SW480 (cell line): ENCODE measurements around the gene MYLK4.
A peak's percentile ranks its signal among the peaks of the same experiment; 100 is the strongest.

Experiments used
- DNase-seq: peaks from one replicate; pipeline ENCODE4 v3.0.0-alpha.2; 2016; ENCODE audit warnings: low spot score

Gene MYLK4

DNA sequence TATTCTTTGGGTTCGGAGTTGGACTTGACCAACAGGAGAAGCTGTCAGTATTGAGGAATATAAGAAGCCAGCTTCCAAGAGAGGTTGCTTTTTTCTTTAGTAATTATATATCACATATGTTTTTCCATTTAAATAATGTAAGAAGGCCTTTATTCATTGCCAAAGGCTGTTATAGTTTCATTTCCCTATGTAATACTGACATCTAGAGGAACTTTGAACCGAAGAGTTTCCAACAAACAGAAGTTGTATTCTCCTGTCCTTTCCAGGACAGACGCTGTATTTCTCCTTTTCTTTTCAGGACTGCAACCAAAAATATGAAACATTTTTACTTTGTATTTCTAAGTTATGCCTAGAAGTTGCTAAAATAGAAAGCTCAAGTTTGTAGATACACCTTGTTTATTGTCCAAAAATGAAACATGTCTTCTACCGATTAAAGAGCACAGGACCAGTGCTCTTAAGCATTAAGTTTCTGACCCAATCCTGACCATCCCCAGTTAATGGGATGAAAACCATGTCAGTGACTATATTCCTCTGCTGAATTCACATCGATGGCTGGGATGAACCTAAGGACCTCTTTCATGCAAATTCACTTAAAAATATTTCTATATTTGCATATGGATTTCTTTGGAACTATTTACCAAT is 55.1 kb downstream of the MYLK4 start:
- peak; percentile 60 for DNase-seq

DNA sequence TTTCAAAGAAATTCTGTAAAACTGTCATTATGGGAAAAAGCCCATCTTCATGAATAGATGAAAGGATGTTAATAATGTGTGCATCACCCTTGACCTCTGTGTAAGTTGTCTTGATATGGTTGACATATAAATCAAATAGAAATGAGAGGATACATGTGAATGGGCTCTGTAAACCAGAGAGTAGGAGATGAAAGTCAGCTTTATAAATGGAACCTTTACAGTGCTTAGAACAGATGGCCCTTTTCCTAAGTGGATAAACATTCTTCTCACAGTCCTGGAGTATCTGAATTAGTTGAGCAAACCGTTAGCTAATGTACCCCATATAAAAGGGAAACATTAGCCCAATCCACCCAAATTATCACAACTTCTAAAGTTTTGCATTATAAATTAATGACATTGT is 57.5 kb downstream of the MYLK4 start:
- DNase-seq: no peak

DNA sequence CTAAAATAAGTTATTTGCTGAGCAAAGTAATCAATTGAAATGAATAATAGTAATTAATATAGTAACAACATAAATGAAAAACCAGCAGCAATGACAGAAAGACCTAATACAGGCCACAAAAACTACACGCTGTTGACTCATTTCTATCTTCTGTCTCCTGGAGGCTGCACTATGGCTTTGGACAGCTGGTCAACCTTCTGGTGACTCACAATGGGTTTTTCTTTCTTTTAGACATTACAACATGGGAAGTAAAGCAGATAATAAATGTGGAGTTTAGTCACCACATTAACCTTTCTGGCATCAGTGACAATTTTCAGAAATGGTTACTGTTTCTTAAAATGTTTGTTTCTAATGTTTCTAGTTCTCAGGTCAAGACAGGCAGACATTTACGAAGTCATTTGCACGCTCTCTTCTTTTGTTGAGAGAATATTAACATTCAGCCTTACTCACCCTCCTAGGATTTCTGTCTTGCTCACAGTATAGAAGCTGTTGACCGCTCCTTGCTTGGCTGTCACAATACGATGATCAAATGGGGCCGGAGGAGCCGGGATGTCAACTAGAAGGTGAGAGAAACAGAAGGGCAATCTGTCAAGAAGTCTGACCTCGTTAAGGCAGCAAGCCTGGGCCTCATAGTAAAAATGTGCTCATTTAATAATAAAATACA is 62.2 kb downstream of the MYLK4 start:
- DNase-seq: peak; percentile 38

DNA sequence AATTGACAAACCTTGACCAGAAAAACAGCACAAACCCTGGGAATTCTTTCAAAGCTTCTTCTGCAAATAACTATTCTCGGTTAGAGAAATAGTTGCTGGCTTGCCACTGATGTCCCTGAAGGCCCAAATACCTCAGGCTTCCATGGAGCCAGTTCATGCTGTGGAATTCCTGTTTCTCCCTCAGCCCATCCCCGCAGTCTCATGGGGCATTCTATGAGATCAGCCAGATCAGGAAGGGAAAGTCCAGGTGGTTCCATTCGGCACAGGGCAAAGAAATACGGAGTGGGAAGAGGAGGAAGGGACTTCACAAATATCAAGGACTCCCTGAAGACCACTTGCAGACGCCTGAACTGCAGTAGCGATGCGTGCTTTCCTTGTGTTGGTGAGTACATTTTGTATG is 63.3 kb downstream of the MYLK4 start:
- no peak for DNase-seq

DNA sequence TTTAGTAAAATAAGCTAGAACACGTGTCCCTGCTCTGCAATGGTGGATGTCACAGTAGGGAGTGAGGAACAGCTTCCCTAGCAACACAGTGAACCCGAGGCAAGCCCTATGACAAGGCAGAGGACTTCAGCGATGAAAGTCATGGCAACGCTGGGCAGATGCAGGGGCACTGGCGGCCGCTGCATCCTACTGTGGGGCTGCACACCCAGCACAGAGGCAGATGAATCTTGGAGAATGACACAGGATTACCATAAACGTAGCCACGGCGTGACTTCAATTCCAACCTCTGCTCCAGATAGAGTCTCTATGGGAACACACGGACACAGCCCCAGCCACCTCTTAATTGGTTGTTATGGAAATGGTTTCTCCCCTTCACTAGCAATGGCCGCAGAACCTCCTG is 64.2 kb downstream of the MYLK4 start:
- DNase-seq: no peak

DNA sequence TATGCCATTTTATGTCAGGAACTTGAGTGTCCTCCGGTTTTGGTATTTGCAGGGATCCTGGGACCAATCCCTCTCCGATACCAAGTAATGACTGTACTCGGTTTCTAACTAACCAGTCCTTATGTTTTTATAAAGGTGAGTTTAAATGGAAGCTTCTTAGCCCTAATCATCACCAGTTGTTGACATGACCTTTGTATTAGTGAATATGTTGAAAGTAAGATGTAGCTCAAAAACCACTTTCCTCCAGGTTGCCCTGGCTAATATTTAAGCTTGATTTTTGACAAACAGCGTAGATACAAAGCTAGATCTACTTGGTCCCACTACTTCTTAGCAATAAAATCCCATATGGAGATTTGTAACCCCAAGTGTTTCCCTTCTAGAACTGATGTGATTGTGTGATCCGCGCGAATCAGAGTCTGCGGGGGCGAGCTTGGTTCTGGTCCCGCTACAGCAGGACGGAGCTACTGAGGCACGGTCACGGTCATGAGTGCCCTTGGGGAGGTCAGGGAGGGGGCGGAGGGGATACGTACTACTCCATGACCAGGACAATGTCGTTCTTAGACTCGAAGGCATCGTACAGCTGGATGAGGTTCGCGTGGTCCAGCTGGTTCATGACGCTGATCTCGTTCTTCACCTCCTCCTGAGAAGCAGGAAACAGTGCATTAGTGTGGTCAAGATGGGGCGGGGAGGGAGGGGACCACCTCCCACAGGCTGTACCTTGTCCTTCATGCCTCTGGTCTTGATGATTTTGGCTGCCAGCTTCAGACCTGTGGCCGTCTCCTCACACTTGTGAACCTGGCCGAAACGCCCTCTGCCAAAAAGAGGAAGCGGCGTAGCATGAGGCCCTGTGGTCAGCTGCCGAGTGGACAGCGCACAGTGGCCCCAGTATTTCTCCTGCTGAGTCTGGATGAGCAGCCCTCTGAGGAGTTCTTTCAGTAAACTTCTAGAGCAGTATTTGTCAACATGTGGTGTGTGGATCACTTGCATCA is 65.7 kb downstream of the MYLK4 start:
- no peak for DNase-seq

DNA sequence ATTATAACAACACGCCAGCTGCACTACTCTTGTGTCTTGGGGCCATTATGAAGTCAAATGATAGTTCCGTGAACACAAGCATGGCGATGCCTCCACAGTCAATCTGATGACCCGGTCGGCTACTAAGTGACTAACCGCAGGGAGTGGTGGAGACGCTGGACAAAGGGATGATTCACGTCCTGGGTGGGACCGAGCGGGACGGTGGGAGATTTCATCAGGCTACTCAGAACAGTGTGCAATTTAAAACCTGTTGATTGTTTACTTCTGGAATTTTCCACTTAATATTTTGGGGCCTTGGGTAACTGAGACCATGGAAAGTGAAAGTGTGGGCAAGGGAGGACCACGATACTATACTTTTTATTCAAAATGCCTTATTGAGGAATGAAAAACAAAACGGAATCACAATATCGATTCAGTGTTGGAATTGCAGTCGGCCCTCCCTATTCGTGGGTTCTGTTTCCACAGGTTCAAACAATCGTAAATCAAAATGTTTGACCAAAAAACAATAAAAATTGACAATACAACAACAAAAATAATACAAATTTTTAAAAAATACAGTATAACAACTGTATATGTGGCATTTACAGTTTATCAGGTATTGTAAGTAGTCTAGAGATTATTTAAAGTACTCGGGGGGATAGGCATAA is 66.5 kb downstream of the MYLK4 start:
- peak; percentile 86 for DNase-seq

DNA sequence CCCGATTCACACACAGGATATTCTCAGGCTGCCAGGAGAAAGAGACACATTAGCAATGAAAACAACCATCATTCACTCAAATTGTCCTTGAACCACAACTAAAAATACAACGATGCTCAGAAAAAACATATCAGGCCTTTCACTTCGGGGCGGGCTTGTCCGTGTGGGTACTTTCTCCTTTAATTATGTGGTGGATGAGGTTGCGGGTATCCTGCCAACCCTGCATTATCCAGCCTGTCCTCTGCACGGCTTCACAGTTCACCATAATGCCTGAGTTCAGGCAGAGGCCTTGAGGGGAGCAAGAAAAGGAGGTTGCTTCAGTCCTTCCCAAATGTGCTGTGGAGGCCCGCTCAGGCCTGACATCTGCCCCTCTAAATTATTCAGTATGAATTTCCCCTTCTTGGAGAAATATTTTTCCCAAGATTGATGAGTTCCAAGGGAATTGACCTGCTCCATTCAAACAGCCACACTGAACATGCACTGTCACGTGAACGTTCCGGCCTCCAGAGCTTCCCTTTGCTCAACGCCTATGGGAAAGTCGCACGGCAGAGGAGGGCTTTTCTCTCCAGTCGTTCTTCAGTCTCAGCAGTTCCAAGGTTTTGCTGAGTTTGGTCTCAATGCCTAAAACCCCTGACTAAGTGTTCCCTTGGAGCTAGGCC is 70.3 kb downstream of the MYLK4 start:
- no peak for DNase-seq

DNA sequence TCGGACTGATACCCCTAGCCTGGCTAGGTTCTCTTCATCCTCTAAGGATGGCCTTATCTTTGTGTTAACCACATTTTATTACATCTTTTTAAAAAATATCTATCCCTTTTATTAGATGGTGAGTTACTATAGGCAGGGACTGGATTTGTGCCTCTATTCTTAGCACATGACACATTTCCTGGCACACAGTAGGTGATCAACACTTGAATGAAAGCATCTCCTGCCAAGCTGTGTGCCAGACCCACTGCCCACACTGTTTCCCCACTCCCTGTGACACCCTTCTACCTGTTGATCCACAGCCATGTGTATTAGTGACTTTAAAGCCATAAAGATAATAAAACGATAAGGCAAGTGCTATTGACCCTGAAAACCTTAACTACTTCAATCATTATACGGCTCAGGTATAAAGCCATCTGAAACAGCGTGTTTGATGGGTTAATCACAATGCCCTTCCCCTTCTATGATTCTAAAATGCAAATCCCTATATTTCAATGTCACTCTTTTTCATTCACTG is 73.6 kb downstream of the MYLK4 start:
- DNase-seq: no peak

DNA sequence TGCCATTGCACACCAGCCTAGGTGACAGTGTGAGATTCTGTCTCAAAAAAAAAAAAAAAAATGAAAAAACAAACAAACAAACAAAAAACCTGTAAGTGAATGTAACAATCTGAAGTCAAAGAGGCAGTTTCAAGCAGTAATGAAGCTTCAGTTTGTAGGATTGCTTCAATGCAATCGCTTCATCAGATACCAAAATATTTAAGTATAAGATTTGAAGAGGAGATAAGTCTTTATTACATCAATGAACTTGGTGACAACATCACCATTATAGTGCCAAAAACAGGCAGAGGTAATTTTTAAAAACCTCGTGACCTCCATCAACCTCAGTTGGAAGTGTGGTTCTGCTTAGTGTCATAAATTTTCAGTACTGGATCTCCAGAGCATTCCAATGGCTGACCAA is 74.7 kb downstream of the MYLK4 start:
- DNase-seq: no peak

DNA sequence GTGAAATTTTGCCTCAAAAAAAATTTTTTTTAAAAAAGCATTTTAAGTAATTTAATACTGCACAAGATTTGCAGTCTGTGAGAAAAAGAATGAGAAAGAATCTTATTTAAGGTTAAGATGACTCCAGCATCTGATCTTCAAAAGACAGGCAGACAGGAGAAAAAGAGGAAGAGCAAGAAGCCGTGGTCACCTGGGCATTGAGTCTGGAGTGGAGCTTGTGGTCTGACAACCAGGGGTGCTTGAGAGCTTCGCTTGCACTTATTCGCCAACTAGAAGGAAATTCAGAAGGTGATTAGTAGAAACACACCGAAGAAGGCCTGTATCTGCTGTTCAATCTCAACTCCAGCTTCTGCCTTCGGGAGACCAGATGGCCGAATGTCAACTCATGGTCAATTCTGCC is 75.9 kb downstream of the MYLK4 start:
- DNase-seq: no peak

DNA sequence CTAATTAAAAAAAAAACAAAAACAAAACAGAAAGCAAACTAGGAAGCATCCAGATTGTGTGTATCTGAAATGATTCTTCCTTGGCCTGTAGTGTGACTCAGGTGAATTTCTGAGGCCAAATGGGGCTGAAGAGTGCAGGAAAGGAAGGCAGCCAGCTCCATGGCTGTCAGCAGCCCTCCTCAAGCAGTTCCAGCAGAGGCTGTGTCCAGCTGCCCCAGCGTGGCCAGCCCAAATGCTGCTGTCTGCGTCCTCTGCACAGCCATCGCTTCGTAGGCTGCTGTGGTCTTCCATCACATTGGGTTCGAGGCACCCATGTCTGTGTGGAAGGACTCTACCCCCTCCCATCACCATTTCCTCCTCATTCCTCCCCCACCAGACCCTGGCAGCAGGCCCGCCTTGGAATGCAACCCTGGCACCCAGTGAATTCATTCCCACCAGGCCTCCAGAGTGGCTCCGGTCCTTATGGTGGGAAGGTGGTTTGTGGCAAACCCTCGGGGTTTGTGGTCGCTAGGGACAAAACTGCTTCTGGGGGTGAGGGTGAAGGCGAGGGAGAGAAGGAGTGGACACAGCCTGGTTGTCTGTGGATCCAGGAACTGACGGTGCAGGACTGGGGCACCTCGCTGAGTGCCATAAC is 81.5 kb downstream of the MYLK4 start:
- no peak for DNase-seq

DNA sequence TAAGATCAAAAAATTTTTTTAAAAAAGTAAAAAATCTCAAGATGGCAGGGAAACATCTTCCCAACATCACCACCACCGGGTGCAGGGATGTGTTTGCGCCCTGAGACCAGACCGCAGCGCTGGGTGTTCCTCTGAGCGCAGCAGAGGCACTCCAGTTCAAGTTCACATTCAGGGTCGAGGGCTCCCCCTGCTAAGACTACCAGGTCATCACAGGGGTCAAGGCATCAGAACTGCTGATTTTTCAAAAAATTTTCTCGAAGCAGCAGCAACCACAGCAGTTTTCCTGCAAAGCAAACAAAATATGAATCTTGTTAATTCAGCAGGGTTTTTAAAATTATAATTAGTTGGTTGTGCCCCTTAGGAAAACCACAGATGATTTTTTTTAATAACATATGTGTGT is 83.1 kb downstream of the MYLK4 start:
- no peak for DNase-seq

DNA sequence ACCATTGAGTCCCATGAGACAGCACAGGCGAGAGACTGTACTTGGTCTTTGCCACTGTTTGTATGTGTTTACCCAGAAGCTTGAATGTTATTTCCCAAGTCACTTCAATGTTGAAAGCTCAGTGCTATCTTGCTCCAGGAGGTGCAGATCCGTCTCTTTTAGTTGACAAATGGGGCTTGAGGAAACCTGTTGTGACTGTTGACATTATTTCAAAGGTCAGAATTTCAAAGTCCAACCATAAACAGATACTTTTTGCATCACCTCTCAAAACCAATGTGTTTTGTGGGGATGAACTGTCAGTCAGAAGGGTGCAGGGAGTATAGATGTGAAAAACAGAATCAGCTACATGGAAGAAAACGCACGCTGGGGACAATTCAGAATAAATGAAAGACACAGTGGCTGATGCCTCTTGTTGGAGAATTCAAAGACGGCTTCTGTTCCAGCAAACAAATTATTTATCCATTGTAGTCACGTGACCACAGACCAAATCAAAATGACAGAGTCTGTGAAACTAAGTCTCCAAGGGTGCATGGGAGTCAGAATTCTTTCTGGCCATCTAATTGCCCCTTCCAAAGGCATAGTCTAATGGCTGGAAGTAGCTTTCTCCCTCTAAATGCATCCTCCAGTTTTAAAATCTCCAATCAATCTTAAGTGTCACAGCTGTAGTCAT is 83.7 kb downstream of the MYLK4 start:
- no peak for DNase-seq

DNA sequence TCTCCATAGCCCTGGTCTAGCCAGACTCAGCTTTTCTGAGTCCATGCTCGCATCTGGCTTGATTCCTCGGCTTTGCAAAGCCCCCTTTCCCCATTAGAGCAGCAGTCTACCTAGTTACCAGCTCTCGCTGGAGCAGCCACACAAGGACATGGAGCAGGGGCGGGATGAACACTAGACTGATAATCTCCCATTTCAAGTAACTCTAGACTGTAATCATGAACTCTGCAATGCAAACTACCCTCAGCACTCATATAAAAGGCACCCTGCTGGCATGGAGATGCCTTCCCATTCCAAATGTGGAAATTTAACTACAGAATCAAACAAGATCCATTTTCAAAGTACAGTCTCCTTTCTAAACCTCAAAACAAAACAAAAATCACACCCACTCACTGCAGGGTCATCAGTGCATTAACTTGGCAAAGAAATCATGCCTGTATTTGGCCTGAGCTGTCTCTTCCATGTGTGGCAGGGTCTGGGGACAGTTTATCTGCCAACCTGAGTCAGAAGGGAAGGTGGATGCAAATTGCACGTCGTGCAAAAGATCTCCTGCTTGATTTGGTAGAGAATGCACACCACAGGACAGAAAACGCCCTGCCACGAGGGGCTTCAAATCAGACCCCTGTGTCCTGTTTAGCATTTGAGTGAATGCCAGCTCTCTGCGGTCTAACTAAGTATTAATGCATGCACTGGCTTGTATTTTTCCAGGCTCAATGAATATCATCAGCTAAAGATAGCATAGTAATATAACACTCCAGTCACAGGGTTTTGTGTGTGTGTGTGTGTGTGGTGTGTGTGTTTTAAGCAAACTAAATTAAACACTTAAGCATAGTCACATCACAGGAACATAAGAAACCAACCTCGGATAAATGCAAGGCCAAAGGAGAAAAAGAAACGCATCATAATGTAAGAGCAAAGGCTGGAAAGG is 85.3 kb downstream of the MYLK4 start:
- no peak for DNase-seq

DNA sequence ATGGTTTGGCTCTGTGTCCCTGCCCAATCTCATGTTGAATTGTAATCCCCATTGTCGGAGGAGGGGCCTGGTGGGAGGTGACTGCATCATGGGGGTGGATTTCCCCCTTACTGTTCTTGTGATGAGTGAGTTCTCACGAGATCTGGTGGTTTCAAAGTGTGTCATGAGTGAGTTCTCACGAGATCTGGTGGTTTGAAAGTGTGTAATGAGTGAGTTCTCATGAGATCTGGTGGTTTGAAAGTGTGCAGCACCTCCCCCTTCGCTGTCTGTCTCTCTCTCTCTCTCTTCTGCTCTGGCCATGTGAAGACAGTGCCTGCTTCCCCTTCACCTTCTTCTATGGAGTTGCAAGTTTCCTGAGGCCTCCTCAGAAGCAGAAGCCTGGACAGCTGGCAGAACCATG is 87.6 kb downstream of the MYLK4 start:
- DNase-seq: no peak

DNA sequence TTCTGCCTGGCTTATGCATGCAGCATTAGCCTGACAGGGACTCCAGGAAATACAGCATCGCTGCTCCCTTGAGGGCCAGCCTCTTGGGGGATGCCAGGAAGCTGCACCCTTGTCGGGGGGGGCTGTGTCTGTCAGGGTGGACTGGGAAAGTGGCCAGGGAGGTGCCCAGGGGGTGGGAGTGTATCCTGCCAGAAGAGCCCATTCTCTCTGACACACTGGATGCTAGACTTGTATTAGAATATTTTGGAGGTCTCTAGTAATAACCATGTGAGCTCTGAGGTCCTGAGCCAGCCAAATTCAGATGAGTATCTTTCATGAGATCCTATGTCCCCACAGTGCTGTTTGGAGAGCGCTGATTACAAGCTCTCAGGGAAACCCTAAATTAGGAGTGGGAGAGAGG is 89.1 kb downstream of the MYLK4 start:
- DNase-seq: no peak

DNA sequence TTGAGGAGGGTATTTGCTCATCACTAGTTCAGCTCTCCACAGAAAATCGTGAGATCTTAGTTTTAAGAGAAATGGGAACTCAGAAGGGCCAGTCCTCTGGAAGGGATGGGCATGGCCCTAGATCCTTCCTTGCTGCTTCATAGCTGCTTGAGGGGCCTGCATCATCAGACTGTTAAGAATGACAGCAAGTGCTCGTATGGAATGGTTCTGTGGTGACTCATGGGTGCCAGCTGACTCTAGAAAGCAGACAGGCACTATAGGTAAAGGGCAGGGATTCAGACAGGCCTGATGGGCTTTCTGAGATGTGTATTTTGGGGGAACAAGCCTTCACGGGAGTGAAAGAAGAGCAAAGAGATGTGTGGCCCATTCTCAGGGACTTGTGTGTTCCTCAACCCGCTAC is 90.8 kb downstream of the MYLK4 start:
- peak; percentile 53 for DNase-seq

DNA sequence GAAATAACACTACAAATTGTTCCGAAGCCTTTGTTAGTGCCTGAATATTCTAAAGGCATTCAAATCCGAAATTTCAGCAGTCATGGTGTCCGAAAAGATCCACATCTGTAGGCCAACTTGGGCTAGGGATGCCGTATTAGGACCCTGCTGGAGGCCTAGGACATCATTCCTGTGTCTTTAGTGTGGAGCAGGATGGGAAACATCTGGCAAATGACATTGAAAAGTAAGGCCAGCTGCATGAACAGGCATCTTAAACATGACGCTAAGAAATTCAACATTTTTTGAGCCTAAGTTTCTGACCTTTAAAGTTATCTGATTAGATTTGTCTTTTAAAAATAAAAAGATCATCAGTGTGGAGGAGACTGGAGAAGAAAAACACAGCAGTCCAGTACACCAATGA is 91.3 kb downstream of the MYLK4 start:
- DNase-seq: no peak

DNA sequence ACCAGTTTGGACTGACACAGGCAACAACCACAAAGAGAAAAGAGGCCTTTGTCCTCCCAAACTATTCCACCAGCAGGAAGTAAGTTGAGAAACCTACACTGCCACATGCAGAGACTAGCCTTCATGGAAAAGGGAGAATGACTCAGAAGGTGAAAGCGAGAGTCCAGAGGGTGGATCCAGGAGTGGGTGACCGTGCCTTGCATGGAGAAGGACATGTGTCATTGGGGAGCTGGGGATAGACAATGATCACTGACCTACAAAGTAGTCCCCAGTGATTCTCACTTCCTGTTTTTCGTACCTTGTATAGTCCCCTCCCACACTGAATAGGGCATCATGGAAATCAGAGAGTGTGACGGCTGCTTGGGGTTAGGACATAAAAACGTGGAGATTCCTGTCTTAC is 91.9 kb downstream of the MYLK4 start:
- peak; percentile 76 for DNase-seq
